ENCODE measurements around the gene ATP11A.

ATP11A gene

GRCh38 chr13:112869202-112870050, 179.6 kb downstream of the ATP11A start:
- Histone ChIP-seq H3K4me2 (ENCODE audit: low read length, poor library complexity, severe bottlenecking) (no peak overlapping the region), H3K9me3 (ENCODE audit: control insufficient read depth, low read length) (no peaks in the 10 kb centered on the region), H2BK120ac (ENCODE audit: low read depth, low read length) (no peak overlapping the region), H3K23ac (ENCODE audit: low read length in 2 of 2) (no peak overlapping the region), H3K4me3 (ENCODE audit: insufficient read depth in 1 of 2, low read depth in 1 of 2, low read length in 2 of 2) (no peak overlapping the region), H2BK12ac (ENCODE audit: low read length in 2 of 2) (no peak overlapping the region), H4K8ac (ENCODE audit: low read length) (no peak overlapping the region), H3K9ac (ENCODE audit: low read length) (no peak overlapping the region), H2AFZ (ENCODE audit: low read depth, low read length) (no peak overlapping the region), H3K27me3 (ENCODE audit: control insufficient read depth in 1 of 2, insufficient read depth in 1 of 2, low read length in 2 of 2) (no peaks in the 10 kb centered on the region), H3K4ac (ENCODE audit: low read depth in 1 of 2, low read length in 2 of 2) (no peak overlapping the region), H2BK15ac (ENCODE audit: low read depth, poor library complexity, severe bottlenecking) (no peak overlapping the region), H3K14ac (ENCODE audit: low read length in 2 of 2) (peak overlapping the region in 1 of 2 experiments; percentile 53), H3K79me1 (replicated peaks; ENCODE audit: low read length, poor library complexity, severe bottlenecking) (peaks cover 2% of the 10 kb centered on the region), H3K36me3 (ENCODE audit: control insufficient read depth in 1 of 2, insufficient read depth in 2 of 2, low read depth in 1 of 2, low read length in 2 of 2) (peaks cover 3 to 33% of the 10 kb centered on the region in 2 experiments), H3K27ac (ENCODE audit: low read length, poor library complexity, severe bottlenecking) (no peak overlapping the region), H3K18ac (ENCODE audit: low read depth in 1 of 2, low read length in 2 of 2) (no peak overlapping the region), H4K91ac (ENCODE audit: low read length) (no peak overlapping the region), H2AK5ac (ENCODE audit: low read length, severe bottlenecking) (no peak overlapping the region), H3K4me1 (ENCODE audit: control insufficient read depth, insufficient read depth, low read depth, low read length) (peaks cover 8% of the 10 kb centered on the region), H2BK5ac (ENCODE audit: low read depth, low read length, poor library complexity, severe bottlenecking) (no peak overlapping the region)
- no peak for DNase-seq
- WGBS: 86% methylated on average over 15 of the region's 15 CpGs

- Histone ChIP-seq H3K9ac (ENCODE audit: low read length) (no peak overlapping the region), H2AK5ac (ENCODE audit: low read length, severe bottlenecking) (no peak overlapping the region), H3K79me1 (replicated peaks; ENCODE audit: low read length, poor library complexity, severe bottlenecking) (peaks cover 2% of the 10 kb centered on the region), H2BK12ac (ENCODE audit: low read length in 2 of 2) (no peak overlapping the region), H4K91ac (ENCODE audit: low read length) (no peak overlapping the region), H4K8ac (ENCODE audit: low read length) (no peak overlapping the region), H3K27me3 (ENCODE audit: control insufficient read depth in 1 of 2, insufficient read depth in 1 of 2, low read length in 2 of 2) (no peaks in the 10 kb centered on the region), H3K4me2 (ENCODE audit: low read length, poor library complexity, severe bottlenecking) (no peak overlapping the region), H3K4me3 (ENCODE audit: insufficient read depth in 1 of 2, low read depth in 1 of 2, low read length in 2 of 2) (no peak overlapping the region), H2BK5ac (ENCODE audit: low read depth, low read length, poor library complexity, severe bottlenecking) (no peak overlapping the region), H3K9me3 (ENCODE audit: control insufficient read depth, low read length) (no peaks in the 10 kb centered on the region), H3K4me1 (ENCODE audit: control insufficient read depth, insufficient read depth, low read depth, low read length) (peaks cover 8% of the 10 kb centered on the region), H3K14ac (ENCODE audit: low read length in 2 of 2) (peak overlapping the region in 1 of 2 experiments; percentile 53), H2BK120ac (ENCODE audit: low read depth, low read length) (no peak overlapping the region), H3K23ac (ENCODE audit: low read length in 2 of 2) (no peak overlapping the region), H2BK15ac (ENCODE audit: low read depth, poor library complexity, severe bottlenecking) (no peak overlapping the region), H2AFZ (ENCODE audit: low read depth, low read length) (no peak overlapping the region), H3K18ac (ENCODE audit: low read depth in 1 of 2, low read length in 2 of 2) (no peak overlapping the region), H3K27ac (ENCODE audit: low read length, poor library complexity, severe bottlenecking) (no peak overlapping the region), H3K36me3 (ENCODE audit: control insufficient read depth in 1 of 2, insufficient read depth in 2 of 2, low read depth in 1 of 2, low read length in 2 of 2) (peaks cover 3 to 29% of the 10 kb centered on the region in 2 experiments), H3K4ac (ENCODE audit: low read depth in 1 of 2, low read length in 2 of 2) (no peak overlapping the region)
- 92% methylated on average over 1 of the region's 2 CpGs for WGBS
- no peak for DNase-seq
Measured at GRCh38 chr13:112870051-112870331, 180.2 kb downstream of the ATP11A start.

DNA sequence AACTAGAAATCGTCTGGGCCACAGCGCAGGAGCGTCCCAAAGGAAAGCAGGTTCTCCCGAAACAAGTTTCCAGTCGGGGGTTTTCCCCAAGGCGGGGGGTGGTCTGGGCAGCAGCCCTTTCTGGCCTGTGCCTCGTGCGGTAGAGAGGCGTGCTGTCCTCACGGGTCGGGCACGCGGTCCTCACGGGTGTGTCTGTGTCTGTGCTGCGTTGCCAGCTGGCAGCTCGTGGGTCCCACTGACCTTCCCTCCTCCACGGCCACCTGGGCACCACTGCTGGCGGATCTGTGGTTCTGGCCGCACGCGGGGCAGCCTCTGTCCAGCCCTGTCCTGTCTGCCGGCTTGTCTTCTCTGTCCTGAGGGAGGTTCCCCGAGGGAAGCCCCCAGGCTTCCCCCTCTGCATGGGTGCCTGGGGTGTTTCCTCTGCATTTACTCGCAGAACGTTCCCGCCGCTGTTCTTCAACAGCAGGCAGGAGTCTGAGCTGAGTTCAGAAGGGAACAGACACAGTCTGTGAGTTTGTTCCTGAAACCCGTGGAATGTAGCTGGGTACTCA, 181.0 kb downstream of the ATP11A start:
- Histone ChIP-seq H3K27me3 (ENCODE audit: control insufficient read depth in 1 of 2, insufficient read depth in 1 of 2, low read length in 2 of 2) (no peaks in the 10 kb centered on the region), H2AK5ac (ENCODE audit: low read length, severe bottlenecking) (no peak overlapping the region), H3K79me1 (replicated peaks; ENCODE audit: low read length, poor library complexity, severe bottlenecking) (peaks cover 2% of the 10 kb centered on the region), H3K4me2 (ENCODE audit: low read length, poor library complexity, severe bottlenecking) (no peak overlapping the region), H4K91ac (ENCODE audit: low read length) (no peak overlapping the region), H3K23ac (ENCODE audit: low read length in 2 of 2) (no peak overlapping the region), H2BK12ac (ENCODE audit: low read length in 2 of 2) (no peak overlapping the region), H3K27ac (ENCODE audit: low read length, poor library complexity, severe bottlenecking) (no peak overlapping the region), H4K8ac (ENCODE audit: low read length) (no peak overlapping the region), H2AFZ (ENCODE audit: low read depth, low read length) (no peak overlapping the region), H3K4ac (ENCODE audit: low read depth in 1 of 2, low read length in 2 of 2) (no peak overlapping the region), H3K4me3 (ENCODE audit: insufficient read depth in 1 of 2, low read depth in 1 of 2, low read length in 2 of 2) (peak overlapping the region in 1 of 2 experiments; percentile 8), H3K9ac (ENCODE audit: low read length) (no peak overlapping the region), H2BK5ac (ENCODE audit: low read depth, low read length, poor library complexity, severe bottlenecking) (no peak overlapping the region), H2BK15ac (ENCODE audit: low read depth, poor library complexity, severe bottlenecking) (no peak overlapping the region), H3K9me3 (ENCODE audit: control insufficient read depth, low read length) (no peaks in the 10 kb centered on the region), H2BK120ac (ENCODE audit: low read depth, low read length) (no peak overlapping the region), H3K18ac (ENCODE audit: low read depth in 1 of 2, low read length in 2 of 2) (no peak overlapping the region), H3K36me3 (ENCODE audit: control insufficient read depth in 1 of 2, insufficient read depth in 2 of 2, low read depth in 1 of 2, low read length in 2 of 2) (peaks cover 6 to 26% of the 10 kb centered on the region in 2 experiments), H3K14ac (ENCODE audit: low read length in 2 of 2) (no peak overlapping the region), H3K4me1 (ENCODE audit: control insufficient read depth, insufficient read depth, low read depth, low read length) (peaks cover 8% of the 10 kb centered on the region)
- 93% methylated on average over 28 of the region's 28 CpGs for WGBS
- DNase-seq: no peak

GRCh38 chr13:112871742-112872141, 181.9 kb downstream of the ATP11A start:
- no peak overlapping the region for H2AK5ac ChIP-seq (ENCODE audit: low read length, severe bottlenecking)
- H4K8ac ChIP-seq (ENCODE audit: low read length): no peak overlapping the region
- no peak overlapping the region for H4K91ac ChIP-seq (ENCODE audit: low read length)
- no peak overlapping the region for H2BK15ac ChIP-seq (ENCODE audit: low read depth, poor library complexity, severe bottlenecking)
- H3K4ac ChIP-seq (ENCODE audit: low read depth in 1 of 2, low read length in 2 of 2): no peak overlapping the region
- H3K27ac ChIP-seq (ENCODE audit: low read length, poor library complexity, severe bottlenecking): no peak overlapping the region
- H3K27me3 ChIP-seq (ENCODE audit: control insufficient read depth in 1 of 2, insufficient read depth in 1 of 2, low read length in 2 of 2): no peaks in the 10 kb centered on the region
- no peak overlapping the region for H2BK120ac ChIP-seq (ENCODE audit: low read depth, low read length)
- no peak overlapping the region for H3K4me3 ChIP-seq (ENCODE audit: insufficient read depth in 1 of 2, low read depth in 1 of 2, low read length in 2 of 2)
- no peak overlapping the region for H3K14ac ChIP-seq (ENCODE audit: low read length in 2 of 2)
- H2BK12ac ChIP-seq (ENCODE audit: low read length in 2 of 2): no peak overlapping the region
- H3K9me3 ChIP-seq (ENCODE audit: control insufficient read depth, low read length): no peaks in the 10 kb centered on the region
- peaks cover 2% of the 10 kb centered on the region for H3K79me1 ChIP-seq (replicated peaks; ENCODE audit: low read length, poor library complexity, severe bottlenecking)
- 95% methylated on average over 10 of the region's 12 CpGs for WGBS
- H3K23ac ChIP-seq (ENCODE audit: low read length in 2 of 2): no peak overlapping the region
- no peak overlapping the region for H2BK5ac ChIP-seq (ENCODE audit: low read depth, low read length, poor library complexity, severe bottlenecking)
- peaks cover 7 to 28% of the 10 kb centered on the region in 2 experiments for H3K36me3 ChIP-seq (ENCODE audit: control insufficient read depth in 1 of 2, insufficient read depth in 2 of 2, low read depth in 1 of 2, low read length in 2 of 2)
- no peak overlapping the region for H3K18ac ChIP-seq (ENCODE audit: low read depth in 1 of 2, low read length in 2 of 2)
- no peak overlapping the region for H2AFZ ChIP-seq (ENCODE audit: low read depth, low read length)
- DNase-seq: no peak
- no peak overlapping the region for H3K9ac ChIP-seq (ENCODE audit: low read length)
- peaks cover 8% of the 10 kb centered on the region for H3K4me1 ChIP-seq (ENCODE audit: control insufficient read depth, insufficient read depth, low read depth, low read length)
- no peak overlapping the region for H3K4me2 ChIP-seq (ENCODE audit: low read length, poor library complexity, severe bottlenecking)

Data from mesenchymal stem cell (in vitro differentiated cells and primary cell).